NB4 (cell line): ENCODE data around the gene UBA7.

Experiments used
- CTCF ChIP-seq: IDR thresholded peaks from one replicate; pipeline ENCODE4 v1.5.1; 2012; ENCODE audit warnings: low read depth, low read length
- POLR2A ChIP-seq: IDR thresholded peaks from 2 replicates; pipeline ENCODE4 v1.6.1; 2011; ENCODE audit warnings: mild to moderate bottlenecking; ENCODE audit not compliant: insufficient read length; ENCODE audit errors: extremely low read depth

GRCh38 chr3:49803465-49804140 lies 10.2 kb downstream of the UBA7 start:
- TF ChIP-seq CTCF (no peak), POLR2A (peak; percentile 6)
